Body of pancreas (tissue), 4 donors: ENCODE measurements around the gene DLGAP1. TPM values are rescaled to one million over a fixed set of nuclear protein-coding genes. Genes with fewer than 3 reads are reported as not detected.

Source experiments
- ATAC-seq: fragments of 150-250 bp; one replicate; pipeline ENCODE4 v1.9.1; 2016
- DNase-seq, 4 donors: peaks; one replicate each; pipeline ENCODE4 v3.0.0-alpha.2; 2019
- H3K27ac ChIP-seq, 4 donors: fragments of 200-600 bp; sonication (generic); 1 replicate in 3 of 4; 2 replicates in 1 of 4; pipeline versions ENCODE4 v1.5.1 to v1.6.1; 2016 to 2019; ENCODE audit warnings: mild to moderate bottlenecking in 1 of 4, mixed read lengths in 1 of 4, moderate library complexity in 1 of 4
- H3K27me3 ChIP-seq, 2 donors: fragments of 200-600 bp; sonication (generic); one replicate each; pipeline ENCODE4 v1.6.0; 2016; ENCODE audit warnings: mild to moderate bottlenecking in 1 of 2
- H3K36me3 ChIP-seq, 2 donors: fragments of 200-600 bp; sonication (generic); replicated peaks in 1 of 2; 2 replicates each; pipeline ENCODE4 v1.5.1; 2016; ENCODE audit warnings: low read depth in 2 of 2; ENCODE audit not compliant: insufficient read depth in 1 of 2
- H3K4me1 ChIP-seq: fragments of 200-600 bp; sonication (generic); one replicate; pipeline ENCODE4 v1.6.0; 2016
- H3K4me3 ChIP-seq, 2 donors: fragments of 200-600 bp; sonication (generic); 1 replicate in 1 of 2; 2 replicates in 1 of 2; pipeline ENCODE4 v1.5.1; 2016 to 2019
- H3K9me3 ChIP-seq, 3 donors: fragments of 200-600 bp; sonication (generic); 1 replicate in 2 of 3; 2 replicates in 1 of 3; pipeline ENCODE4 v1.5.1; 2016
- CTCF ChIP-seq, 7 experiments: fragments of 450-650 bp in 4 of 7; fragments of 200-600 bp in 3 of 7; sonication (generic) in 3 of 7; IDR thresholded peaks; one replicate each; pipeline ENCODE4 v1.5.1; 2016 to 2019; ENCODE audit warnings: antibody characterized with exemption in 7 of 7
- POLR2A ChIP-seq, 3 donors: fragments of 450-650 bp; IDR thresholded peaks; one replicate each; pipeline ENCODE4 v1.6.1; 2016; ENCODE audit warnings: antibody characterized with exemption in 3 of 3, mild to moderate bottlenecking in 2 of 3
- WGBS, 2 donors: methylation state at CpG; one replicate each; pipeline ENCODE4 v1.1.5; 2017; 5-methylcytosine and 5-hydroxymethylcytosine counted together
- intact Hi-C: fragments of 100-400 bp; cut with DNase I; formaldehyde crosslinking; loops from one replicate; pipeline ENCODE4 v1.15.1; 2023
- total RNA-seq, 2 donors: library from RNA; depleted of rRNA; stranded (reverse); fragments of >200 nt; gene quantifications; one replicate each; pipeline ENCODE4 v1.1.0, GENCODE V29; 2016

The DLGAP1 gene
- total RNA-seq, 2 donors from 2014 or later: 0.52 to 7.9 TPM

GRCh38 chr18:3649135-3649632 lies 805.9 kb downstream of the DLGAP1 start:
- DNase-seq (no peak), ATAC-seq (no peak)
- intact Hi-C loops: no loop called here
- Histone ChIP-seq H3K36me3 (no peaks in the 10 kb centered on the region), H3K9me3 (no peaks in the 10 kb centered on the region), H3K27ac (no peak overlapping the region), H3K27me3 (no peaks in the 10 kb centered on the region), H3K4me1 (no peaks in the 10 kb centered on the region), H3K4me3 (no peak overlapping the region)
- TF ChIP-seq CTCF (IDR thresholded peaks at IDR 0.05) (no peak), POLR2A (IDR thresholded peaks at IDR 0.05) (no peak)
- 73 to 81% methylated on average over 6 of the region's 6 CpGs for WGBS, 2 donors

- Histone ChIP-seq H3K9me3 (no peaks in the 10 kb centered on the region), H3K4me1 (no peaks in the 10 kb centered on the region), H3K4me3 (no peak overlapping the region), H3K27ac (no peak overlapping the region), H3K27me3 (no peaks in the 10 kb centered on the region), H3K36me3 (no peaks in the 10 kb centered on the region)
- no peak for ATAC-seq
- no peak for DNase-seq
- intact Hi-C loops: no loop called here
- WGBS, 2 donors: 24 to 49% methylated on average over 2 of the region's 2 CpGs
- TF ChIP-seq CTCF (IDR thresholded peaks at IDR 0.05) (no peak), POLR2A (IDR thresholded peaks at IDR 0.05) (no peak)
These were observed 806.5 kb downstream of the DLGAP1 start for GRCh38 chr18:3648641-3649040.

- Histone ChIP-seq H3K27me3 (no peaks in the 10 kb centered on the region), H3K4me1 (no peaks in the 10 kb centered on the region), H3K9me3 (no peaks in the 10 kb centered on the region), H3K27ac (no peak overlapping the region), H3K36me3 (no peaks in the 10 kb centered on the region), H3K4me3 (no peak overlapping the region)
- ATAC-seq (no peak), DNase-seq (no peak)
- TF ChIP-seq CTCF (IDR thresholded peaks at IDR 0.05): no peak
- TF ChIP-seq POLR2A (IDR thresholded peaks at IDR 0.05): no peak
- 77 to 79% methylated on average over 6 of the region's 6 CpGs for WGBS, 2 donors
- intact Hi-C loops: no loop called here
These were observed 806.9 kb downstream of the DLGAP1 start for GRCh38 chr18:3648200-3648599.

GRCh38 chr18:3647636-3648035 lies 807.5 kb downstream of the DLGAP1 start:
- intact Hi-C loops: no loop called here
- TF ChIP-seq CTCF (IDR thresholded peaks at IDR 0.05): no peak

GRCh38 chr18:3645384-3646156 lies 809.5 kb downstream of the DLGAP1 start:
- DNase-seq (no peak), ATAC-seq (no peak)
- TF ChIP-seq CTCF (IDR thresholded peaks at IDR 0.05) (no peak), POLR2A (IDR thresholded peaks at IDR 0.05) (no peak)
- no peaks in the 10 kb centered on the region for H3K9me3 ChIP-seq
- H3K4me3 ChIP-seq: no peak overlapping the region
- H3K36me3 ChIP-seq: no peaks in the 10 kb centered on the region
- no peaks in the 10 kb centered on the region for H3K4me1 ChIP-seq
- intact Hi-C loops: no loop called here
- H3K27ac ChIP-seq: no peak overlapping the region
- 70 to 79% methylated on average over 5 of the region's 5 CpGs for WGBS, 2 donors
- no peaks in the 10 kb centered on the region for H3K27me3 ChIP-seq

More at GRCh38 chr18:3647636-3648035, 807.5 kb downstream of the DLGAP1 start:
- DNase-seq (no peak), ATAC-seq (no peak)
- Histone ChIP-seq H3K4me3 (no peak overlapping the region), H3K9me3 (no peaks in the 10 kb centered on the region), H3K36me3 (no peaks in the 10 kb centered on the region), H3K27me3 (no peaks in the 10 kb centered on the region), H3K4me1 (no peaks in the 10 kb centered on the region), H3K27ac (no peak overlapping the region)
- 89 to 91% methylated on average over 4 of the region's 4 CpGs for WGBS, 2 donors
